HG03025 (cell line): ENCODE data around the gene FLNB.

Experiments used
- ATAC-seq: cut with Tn5 transposase; IDR thresholded peaks from one replicate; pipeline ENCODE4 v1.9.1; 2021; ENCODE audit warnings: mild to moderate bottlenecking, moderate library complexity; ENCODE audit not compliant: unreplicated experiment, low FRiP score

Gene FLNB

DNA sequence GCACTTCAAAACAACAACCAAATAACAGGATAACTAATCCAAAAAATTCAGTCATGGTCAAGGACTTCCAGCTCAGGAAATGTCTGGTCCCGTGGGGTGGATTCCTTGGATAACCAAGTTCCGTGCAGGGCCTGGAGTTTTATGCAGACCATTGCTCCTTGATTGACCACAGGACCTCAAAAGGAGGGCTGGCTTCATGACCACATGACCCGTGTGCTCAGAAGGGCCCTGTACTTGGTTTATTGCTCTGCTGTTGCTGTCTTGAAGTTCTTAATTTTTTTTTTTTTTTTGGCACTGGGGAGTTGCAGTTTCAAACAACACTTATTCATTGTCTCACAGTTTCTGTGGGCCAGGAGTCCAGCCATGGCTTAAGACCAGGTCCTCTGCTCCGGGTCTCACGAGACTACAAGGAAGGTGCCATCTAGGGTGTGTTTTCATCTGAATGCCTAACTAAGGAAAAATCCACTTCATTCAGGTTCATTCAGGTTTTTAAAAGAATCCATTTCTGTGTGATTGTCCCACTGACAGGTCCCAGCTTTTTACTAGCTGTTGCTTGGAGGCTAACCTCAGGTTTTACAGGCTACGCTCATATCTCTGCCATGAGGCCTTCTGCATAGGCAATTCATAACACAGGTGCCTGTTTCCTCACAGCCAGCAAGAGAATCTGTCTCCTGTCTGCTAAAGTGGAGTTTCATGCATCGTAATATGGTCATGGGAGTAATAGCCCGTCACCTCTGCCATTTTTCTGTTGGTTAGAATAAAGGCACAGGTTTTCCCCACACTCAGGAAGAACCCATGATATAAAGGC is 65.3 kb downstream of the FLNB start:
- no peak for ATAC-seq

DNA sequence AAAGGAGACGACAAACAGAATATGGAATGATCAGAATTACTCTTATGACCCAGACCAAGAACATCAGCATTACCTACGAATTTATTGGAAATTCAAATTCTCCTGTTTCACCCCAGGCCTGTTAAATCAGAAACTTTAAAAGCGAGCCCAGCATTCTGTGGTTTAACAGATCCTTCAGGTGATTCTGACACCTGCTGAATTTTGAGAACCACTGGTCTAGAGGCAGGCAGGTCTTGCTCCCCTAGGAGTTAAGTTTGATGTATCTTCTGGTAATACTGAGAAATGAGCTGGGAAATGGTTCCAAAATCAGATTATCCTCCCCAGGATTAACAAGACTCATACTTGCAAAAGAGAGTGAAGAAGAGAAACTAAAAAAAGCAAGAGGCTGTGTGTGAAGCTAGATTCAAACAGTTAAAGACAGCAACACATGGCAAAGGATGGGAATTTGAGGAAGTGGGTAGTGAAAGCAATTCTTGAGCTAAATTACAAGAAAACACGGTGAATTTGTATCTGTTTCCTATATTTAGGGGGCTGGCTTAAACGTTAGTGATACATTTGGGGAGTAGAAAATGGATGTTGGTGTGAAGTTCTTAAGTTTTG is 66.0 kb downstream of the FLNB start:
- ATAC-seq: no peak

DNA sequence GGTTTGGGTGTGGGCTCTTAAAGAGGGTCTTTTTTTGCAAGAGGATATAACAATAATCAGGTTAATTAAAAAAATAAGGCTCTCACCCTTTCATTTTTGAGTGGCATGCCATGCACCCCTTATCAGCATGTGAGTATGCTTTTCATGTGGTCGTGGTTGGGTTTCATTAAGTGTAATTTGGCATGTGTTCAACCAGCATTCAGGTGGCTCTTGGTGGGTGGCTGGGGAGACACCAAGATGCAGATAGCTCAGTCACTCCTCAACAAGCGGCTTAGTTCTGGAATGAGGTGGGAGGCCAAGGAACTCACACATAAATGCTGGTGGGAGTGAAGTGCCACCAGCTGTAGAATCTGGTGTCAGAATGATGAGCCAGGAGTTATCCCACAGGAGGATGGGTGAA is 66.8 kb downstream of the FLNB start:
- no peak for ATAC-seq

DNA sequence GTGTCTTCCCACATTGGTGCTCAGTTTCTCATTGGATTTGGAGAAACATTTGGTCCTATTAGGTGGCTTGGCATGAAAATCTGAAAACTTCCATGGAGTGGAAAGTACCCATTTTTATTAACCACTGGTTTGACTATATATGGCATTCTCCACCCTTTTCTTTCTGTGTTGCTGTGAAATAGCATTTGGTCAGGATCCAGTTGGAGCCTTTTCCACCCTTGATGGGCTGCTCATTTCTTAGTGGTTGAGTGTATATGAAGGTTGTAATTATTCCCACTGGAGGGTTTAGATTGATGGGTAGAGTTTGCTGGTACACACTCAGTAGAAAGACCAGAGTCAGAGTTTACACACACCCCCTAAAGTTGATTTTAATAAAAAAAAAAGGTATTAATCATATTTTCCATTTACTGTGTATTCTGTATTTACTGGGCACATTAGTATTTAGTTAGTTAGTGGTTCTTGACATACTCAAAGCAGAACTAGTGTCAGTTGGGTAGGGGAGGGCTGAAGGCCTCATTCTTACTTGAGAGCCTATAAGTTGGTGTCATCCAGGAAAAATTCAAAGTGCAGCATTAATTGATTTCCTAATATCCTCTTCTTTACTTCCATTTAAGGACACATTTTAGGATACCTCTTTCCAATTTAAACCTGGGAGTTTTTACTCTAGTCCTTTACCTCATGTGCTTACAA is 69.5 kb downstream of the FLNB start:
- ATAC-seq: no peak

DNA sequence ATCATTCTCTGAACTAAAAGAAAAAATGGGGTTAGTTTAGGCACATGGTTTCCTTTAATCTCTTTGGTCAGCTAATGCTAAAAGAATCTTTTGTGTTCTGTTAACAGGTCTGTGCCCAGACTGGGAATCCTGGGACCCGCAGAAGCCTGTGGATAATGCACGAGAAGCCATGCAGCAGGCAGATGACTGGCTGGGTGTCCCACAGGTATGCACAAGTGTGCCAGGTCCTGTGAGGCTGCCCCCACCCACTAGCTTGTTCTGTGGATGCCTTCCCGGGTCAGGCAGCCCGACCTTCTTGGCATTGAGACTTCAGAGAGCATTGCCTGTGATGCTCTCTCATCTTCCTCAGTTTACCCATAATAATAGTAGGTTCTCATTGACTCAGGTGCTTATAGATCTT is 70.4 kb downstream of the FLNB start:
- ATAC-seq: no peak

DNA sequence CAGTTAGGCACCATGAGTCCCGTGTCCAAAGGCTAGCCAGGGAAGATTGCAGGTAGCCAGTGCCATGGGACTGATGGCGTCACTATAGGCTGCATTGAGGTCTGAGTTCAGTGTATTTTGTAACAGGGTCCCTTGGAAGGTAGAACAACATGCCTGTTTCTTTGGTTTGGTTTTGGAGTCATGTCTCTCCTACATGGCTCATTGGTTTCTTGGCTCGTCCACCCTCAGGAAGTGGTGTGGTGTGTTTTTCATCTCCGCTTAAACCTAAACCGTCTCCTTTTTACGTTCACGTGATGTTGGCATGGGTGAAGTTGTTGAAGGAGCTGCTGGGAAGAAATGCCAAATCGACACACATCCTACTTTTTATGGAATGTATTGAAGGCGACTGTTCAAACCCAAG is 71.6 kb downstream of the FLNB start:
- ATAC-seq: no peak

DNA sequence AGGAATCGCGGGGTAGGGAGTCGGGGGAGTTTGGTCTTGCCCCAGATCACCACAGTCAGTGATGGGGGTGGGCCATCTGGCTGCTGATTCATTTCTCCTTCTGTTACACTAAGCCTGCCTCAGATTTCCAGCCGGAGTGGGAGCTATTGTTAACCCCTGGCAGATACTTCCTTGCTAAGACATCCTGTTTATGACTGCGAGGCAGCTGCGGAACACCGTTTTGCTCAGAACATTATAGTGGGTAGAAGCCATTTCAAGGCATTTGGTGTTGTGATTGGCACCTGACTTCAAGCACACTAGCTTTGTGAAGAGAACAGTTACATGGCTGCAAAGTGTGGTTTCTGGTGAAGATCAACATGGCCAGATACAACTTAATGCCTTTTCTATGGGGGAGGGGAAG is 73.8 kb downstream of the FLNB start:
- ATAC-seq: no peak

DNA sequence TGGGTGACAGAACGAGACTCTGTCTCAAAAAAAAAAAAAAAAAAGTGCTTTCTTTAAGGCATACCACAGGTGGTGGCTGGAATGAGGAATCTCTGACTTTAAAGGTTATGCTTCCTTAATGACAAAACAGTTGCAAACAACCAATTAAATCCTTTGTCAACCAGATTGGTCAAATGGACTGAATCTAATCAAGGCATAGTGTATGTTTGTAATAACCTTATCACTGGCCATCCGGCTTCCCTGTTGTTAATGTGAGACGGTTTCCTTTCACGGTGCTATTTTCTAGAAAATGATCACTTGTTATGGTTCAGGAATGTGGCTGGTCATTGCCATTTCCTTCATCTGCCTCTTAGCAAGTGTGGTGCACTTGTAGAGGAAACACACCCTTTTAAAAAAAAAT is 75.9 kb downstream of the FLNB start:
- ATAC-seq: no peak

DNA sequence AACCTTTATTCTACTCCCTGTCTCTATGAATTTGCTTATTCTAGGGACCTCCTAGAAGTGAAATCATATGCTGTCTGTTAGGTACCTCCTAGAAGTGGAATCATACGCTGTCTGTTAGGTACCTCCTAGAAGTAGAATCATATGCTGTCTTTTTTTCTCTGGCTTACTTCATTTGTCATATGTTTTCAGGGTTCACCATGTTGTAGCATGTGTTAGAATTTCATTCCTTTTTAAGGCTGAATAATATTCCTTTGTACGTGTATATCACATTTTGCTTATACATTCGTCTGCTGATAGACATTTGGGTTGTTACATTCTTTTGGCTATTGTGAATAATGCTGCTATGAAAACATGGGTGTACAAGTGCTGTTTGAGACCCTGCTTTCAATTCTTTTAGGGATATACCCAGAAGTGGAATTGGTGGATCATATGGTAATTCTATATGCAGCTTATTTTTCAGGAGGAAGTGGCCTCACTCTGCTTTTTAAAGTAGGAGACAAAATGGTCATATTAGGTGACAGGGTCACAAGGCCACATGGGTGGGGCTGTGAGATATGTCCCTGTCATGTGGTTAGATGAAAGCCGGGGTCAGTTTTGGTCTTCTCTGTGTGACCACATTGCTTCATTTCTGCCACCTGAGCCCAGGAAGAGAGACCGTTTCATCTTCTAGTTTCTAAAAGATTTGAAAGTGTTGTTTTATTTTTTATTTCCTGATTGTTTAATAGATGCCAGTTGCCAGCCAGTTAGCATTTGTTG is 76.7 kb downstream of the FLNB start:
- ATAC-seq: peak; percentile 53

DNA sequence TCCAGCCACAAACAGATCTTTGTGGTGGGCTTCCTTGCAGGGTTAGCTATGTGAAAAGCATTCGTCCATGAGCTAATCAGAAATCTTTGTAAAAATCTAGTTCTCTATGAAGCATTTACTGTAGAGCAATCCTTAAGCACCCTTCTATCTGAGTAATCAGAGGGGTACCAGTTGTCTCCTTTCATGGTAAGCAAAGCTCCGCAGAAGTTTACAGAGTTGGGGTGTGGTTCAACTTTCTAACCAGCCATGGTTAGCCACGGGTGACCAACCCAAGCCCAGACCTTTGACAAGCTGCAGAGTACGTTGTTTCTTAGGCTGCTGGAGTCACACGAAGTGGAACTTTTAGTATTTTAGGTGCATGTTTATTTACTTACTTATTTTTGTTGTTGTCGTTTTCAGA is 77.4 kb downstream of the FLNB start:
- no peak for ATAC-seq

DNA sequence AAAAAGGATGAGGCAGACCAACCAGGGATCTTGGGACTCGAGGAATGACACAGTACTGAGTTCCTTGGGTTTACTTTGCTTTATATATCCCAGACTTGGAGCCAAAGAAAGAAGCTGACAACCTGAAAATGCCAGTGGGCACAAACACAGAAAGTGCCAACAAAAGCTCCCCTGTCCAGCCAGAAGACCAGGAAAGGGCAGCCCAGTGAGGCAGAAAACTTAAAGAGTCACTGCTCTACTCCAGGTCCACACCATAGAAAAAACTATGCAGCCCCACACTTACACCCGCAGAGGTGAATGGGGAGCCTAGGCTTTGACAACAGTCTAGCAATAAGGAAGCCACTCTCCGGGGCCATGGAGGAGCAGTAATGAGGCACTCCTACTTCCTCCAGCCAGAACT is 80.3 kb downstream of the FLNB start:
- no peak for ATAC-seq

DNA sequence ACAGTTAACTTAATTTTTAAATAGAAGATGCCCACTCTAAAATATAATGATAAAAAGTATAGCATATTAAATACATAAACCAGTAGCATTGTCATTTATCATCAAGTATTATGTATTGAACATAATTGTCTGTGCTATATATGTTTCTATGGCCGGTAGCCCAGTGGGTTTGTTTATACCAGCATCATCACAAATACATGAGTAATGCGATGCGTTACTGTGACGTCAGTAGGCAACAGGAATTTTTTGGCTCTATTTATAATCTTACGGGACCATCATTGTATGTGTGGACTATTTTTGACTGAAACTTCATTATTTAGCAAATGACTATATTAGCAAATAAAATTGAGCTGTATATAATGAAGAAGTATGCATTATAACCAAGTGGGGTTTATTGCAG is 82.1 kb downstream of the FLNB start:
- ATAC-seq: no peak

DNA sequence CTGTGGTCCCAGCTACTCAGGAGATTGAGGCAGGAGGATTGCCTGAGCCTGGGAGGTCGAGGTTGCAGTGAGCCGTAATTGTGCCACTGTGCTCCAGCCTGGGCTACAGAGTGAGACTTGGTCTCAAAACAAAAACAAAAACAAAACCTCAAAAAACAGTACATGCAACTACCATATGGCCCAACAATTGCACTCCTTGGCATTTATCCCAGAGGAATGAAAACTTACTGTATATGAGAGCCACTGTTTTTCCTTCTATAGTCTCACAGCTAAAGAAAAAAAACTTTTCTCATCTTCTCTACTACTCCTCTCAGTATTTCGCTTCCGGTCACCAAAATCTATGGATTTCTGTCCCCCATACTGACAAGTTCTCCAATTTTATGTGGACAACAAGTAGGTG is 84.3 kb downstream of the FLNB start:
- ATAC-seq: no peak

DNA sequence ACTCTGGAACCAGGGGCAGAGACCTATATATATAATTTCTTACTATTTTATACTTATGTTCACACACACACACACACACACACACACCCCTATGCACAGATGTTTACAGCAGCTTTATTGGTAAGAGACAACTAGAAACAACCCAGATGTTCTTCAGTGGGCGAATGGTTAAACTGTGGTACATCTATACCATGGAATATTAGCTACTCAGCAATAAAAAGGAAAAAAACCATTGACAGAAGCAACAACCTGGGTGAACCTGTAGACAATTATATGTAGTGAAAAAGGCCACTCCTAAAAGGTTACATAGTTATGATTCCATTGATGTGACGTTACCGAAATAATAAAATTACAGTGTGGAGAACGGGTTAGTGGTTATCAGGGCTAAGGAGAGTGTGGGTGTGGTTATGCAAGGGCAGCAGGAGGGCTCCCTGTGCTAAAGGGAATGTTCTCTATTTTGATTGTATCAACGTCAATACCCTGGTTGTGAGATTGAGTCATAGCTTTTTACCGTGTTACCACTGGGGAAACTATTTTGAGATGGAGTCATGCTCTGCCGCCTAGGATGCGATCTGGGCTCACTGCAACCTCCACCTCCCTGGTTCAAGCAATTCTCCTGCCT is 85.5 kb downstream of the FLNB start:
- ATAC-seq: no peak

DNA sequence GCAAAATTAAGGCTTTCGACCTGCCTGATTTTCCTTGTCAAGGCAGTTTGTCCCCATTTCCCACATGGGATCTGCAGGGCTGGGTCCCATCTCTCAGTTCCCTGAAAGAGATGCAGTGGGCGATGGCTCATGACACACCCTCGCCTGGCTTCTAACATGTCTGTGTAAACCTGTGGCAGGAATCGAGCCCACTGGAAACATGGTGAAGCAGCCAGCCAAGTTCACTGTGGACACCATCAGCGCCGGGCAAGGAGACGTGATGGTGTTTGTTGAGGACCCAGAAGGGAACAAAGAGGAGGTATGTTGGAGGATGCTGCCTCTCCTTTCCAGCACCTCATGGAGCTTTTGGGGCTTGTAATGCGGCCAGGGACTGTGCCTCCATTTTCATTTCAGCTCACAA is 86.4 kb downstream of the FLNB start:
- ATAC-seq: no peak

DNA sequence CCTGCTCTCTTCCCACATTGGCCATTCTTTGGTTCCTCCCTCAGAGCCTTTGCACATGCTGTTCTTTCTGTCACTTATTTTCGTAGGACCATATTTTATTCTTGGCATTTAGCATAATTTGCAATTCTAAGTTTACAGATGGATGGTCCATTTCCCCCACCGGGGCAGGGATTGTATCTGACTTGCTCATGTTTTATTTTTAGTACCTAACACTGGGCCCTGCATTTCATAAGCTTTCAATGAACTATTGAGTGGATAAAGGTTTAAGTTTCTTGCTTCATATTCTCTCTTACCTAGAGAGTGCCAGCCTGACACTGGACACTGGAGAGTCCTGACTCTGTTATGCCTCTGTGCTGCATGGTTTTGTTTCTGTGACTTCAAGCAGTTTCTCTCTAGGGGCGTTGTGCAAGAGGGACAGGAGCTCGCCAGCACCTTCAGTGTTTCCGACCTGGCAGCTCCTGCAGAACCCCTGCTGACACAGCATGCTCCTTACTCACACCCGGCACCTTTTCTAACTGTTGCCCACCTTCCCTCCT is 87.4 kb downstream of the FLNB start:
- ATAC-seq: no peak

DNA sequence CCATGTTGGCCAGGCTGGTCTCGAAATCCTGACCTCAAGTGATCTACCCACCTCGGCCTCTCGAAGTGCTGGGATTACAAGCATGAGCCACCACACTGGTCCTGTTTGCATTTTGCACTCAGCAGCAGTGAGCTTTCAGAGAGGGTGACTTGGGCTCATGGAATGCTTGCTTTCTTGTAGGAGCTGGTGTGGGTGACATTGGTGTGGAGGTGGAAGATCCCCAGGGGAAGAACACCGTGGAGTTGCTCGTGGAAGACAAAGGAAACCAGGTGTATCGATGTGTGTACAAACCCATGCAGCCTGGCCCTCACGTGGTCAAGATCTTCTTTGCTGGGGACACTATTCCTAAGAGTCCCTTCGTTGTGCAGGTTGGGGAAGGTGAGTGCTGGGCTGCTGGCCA is 90.3 kb downstream of the FLNB start:
- no peak for ATAC-seq

DNA sequence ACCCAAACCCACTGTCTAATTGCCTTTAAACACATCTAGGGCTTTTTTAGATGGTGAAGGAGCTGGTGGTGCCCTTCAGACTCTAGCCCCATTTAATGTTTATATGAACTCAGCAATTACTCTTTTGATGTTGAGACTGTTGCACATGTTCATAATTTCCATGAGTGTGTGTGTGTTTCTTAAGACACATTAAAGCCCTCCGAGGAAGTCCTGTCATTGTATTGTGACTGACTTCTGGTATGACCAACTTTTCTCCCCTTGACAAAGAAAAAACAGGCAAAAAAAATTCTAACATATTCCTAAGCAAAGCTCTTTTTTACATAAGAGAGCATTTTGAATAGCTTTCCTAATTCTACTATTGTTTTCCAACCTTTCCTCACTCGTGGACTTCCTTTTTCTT is 91.6 kb downstream of the FLNB start:
- no peak for ATAC-seq

DNA sequence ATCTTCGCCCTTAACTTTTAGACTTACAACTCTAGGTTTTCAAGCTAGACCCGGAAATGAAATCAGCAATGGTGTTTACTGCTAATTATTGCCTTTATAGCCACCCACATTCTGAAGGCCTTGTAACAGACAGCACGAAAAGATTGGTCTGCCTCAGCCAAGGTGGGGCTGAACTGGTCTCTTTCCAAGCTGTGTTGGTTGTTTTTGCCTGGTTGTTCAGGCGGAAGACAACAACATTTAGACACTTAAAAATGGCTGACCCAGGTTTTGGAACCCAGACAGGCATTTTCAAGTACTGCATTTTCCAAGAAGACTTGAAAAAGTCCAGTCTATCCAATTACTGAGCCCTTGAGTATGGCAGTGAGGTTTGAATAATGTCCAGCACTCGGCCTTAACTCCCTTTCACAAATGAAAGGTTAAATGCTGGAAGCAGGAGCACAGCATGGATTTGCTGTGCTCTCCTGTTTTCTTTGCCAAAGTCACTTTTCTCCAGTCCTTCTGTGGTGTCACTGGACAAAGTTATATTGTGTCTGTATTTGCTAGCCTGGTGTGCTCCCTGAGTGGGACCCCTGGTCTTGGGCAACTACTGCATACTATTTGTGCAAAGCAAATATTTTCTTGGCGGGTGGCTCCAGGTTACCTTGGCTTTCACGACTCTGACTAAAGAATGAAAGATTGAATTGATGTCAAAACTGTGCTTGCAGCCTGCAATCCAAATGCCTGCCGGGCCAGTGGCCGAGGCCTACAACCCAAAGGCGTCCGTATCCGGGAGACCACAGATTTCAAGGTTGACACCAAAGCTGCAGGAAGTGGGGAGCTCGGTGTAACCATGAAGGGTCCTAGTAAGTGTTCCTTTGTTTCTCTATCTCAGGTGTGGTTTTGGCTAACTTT is 93.5 kb downstream of the FLNB start:
- no peak for ATAC-seq

DNA sequence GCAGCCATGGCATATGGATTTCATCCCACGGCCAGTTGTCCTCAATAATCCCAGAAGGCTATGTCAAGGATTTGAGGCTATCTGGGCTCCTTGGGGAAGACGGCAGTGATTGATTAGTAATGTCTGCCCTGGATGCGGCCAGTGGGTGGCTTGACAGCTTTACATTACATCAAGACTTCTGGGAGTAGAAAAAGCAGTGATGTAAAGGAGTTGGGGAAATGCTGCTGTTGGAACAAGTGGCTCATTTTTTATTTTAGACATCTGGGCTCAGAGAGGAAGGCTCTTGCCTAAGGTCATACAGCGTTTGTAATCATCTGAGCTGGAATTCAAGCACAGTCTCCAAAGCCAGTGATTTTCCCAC is 94.1 kb downstream of the FLNB start:
- ATAC-seq: no peak
